Amniotic epithelial cell (primary cell): Measurements from ENCODE around the gene BUB1.
"Not testable (repeated sequence)": the region's sequence is repeated elsewhere in the genome, so short reads cannot be mapped to it uniquely, and the experiment has no call there.

Experiments used
- DNase-seq: peaks from one replicate; pipeline ENCODE4 v3.0.0-alpha.2; 2010; ENCODE audit warnings: low read depth

BUB1 gene

GRCh38 chr2:110602139-110602538, 75.7 kb downstream of the BUB1 start:
- DNase-seq, result not testable (repeated sequence)

DNA sequence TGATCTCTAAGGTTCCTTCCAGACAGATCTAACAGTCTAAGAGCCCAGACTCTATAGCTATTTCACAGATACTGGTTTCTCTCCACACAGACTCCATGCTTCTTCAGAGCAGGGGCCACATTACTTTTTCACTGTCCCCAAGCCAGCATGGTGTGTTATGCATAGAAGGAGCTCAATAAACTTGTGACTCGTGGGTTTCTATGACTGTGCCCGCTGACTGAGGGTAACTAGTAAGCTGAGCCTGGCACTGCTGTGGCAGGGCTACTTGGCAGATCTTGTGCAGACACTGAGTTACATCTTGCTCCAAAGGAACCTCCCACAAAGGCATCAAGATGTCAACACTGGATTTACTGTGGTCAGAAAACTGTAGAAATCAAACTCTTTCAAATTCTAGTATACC, 85.9 kb downstream of the BUB1 start:
- DNase-seq, result not testable (repeated sequence)

DNA sequence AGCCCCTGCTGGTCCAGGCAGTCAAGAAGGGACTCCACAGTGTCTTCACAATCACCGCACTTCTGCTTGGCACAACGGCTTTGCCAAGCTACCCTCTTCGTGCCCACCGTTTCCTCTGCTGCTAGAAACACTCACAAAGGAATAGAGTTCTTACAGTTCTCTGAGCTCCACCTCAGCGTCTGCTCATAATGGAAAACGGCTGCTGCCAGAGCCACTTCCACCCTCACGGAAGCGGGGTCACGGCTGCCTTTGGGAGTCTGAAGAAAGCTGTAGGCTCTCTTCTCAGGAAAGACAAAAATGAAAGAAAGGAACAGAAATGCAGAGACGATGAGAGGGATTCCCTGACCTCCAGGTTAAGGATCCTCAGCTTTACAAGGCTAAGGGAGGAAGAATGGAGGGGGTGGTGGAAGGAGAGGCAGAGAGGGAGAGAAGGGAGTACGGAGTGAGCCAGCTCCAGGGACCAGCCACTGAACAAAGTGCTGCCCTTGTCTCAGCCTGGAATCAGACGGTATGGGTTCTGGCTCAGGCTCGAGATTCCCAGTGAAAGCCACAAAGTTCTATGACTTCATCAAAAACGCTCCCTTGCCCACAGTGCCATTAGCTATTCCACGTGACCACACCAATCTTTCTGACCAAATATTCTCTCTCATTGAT, 88.1 kb downstream of the BUB1 start:
- DNase-seq, result not testable (repeated sequence)

DNA sequence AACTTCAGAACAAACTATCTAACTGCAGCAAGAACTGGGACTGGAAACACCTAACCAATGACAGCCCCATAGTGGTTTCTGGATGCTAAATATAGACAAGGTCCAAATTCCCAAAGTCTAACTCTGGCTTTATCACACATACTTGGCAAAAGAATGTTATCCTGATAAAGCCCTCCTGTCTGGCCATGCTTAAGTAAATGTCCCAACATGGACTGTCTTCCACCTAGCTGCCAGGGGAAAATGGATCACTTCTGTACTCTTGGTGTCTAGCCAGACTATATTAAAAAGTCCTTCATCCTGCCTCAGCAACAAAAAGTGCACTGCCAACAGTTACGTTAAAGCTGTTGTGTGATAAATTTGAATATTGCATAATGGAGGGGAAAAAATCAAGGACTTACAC, 89.3 kb downstream of the BUB1 start:
- not testable (repeated sequence) for DNase-seq
